Tibial nerve (tissue), 4 donors: ENCODE results near the gene ATXN7L1. TPM values are rescaled to one million over a fixed set of nuclear protein-coding genes. Genes with fewer than 3 reads are reported as not detected.

Experiments used
- DNase-seq, 2 donors: peaks; one replicate each; pipeline ENCODE4 v3.0.0-alpha.2; 2019; ENCODE audit warnings: low spot score in 2 of 2
- H3K27ac ChIP-seq, 4 donors: fragments of 200-600 bp; sonication (generic) in 3 of 4; one replicate each; pipeline ENCODE4 v1.5.1; 2017 to 2019; ENCODE audit warnings: mild to moderate bottlenecking in 1 of 4
- H3K27me3 ChIP-seq, 2 donors: fragments of 200-600 bp; sonication (generic) in 1 of 2; one replicate each; pipeline versions ENCODE4 v1.5.1 to v1.6.0; 2017 to 2019
- H3K36me3 ChIP-seq, 3 donors: fragments of 200-600 bp; sonication (generic); one replicate each; pipeline ENCODE4 v1.5.1; 2018 to 2019
- H3K4me1 ChIP-seq, 4 donors: fragments of 200-600 bp; sonication (generic) in 3 of 4; one replicate each; pipeline ENCODE4 v1.5.1; 2017 to 2019
- H3K4me3 ChIP-seq, 4 donors: fragments of 200-600 bp; sonication (generic) in 3 of 4; one replicate each; pipeline ENCODE4 v1.5.1; 2017 to 2019; ENCODE audit warnings: mild to moderate bottlenecking in 1 of 4, moderate library complexity in 1 of 4
- H3K9me3 ChIP-seq, 4 donors: fragments of 200-600 bp; sonication (generic) in 3 of 4; one replicate each; pipeline ENCODE4 v1.5.1; 2017 to 2019
- EP300 ChIP-seq, 2 donors: sonication (generic); formaldehyde crosslinking; IDR thresholded peaks; one replicate each; pipeline ENCODE4 v1.6.1; 2017; ENCODE audit warnings: antibody characterized with exemption in 2 of 2, mild to moderate bottlenecking in 1 of 2
- POLR2A ChIP-seq, 2 donors: fragments of 450-650 bp; IDR thresholded peaks; one replicate each; pipeline ENCODE4 v1.6.1; 2017; ENCODE audit warnings: antibody characterized with exemption in 2 of 2, mild to moderate bottlenecking in 2 of 2, moderate library complexity in 2 of 2
- WGBS, 2 donors: methylation state at CpG; one replicate each; pipeline ENCODE4 v1.1.5; 2018; 5-methylcytosine and 5-hydroxymethylcytosine counted together
- total RNA-seq, 4 donors: library from RNA; depleted of rRNA; stranded (reverse); fragments of >200 nt; gene quantifications; one replicate each; pipeline ENCODE4 v1.1.0, GENCODE V29; 2016
- TF ChIP-seq, protein P1 (sequence below), 5 experiments: fragments of 200-600 bp in 3 of 5; fragments of 450-650 bp in 2 of 5; sonication (generic) in 3 of 5; IDR thresholded peaks; one replicate each; pipeline ENCODE4 v1.5.1; 2016 to 2019; ENCODE audit warnings: antibody characterized with exemption in 5 of 5, mild to moderate bottlenecking in 3 of 5, moderate library complexity in 2 of 5

ATXN7L1 gene
- total RNA-seq, 4 donors from 2014 or later, result 14.6 to 22.5 (median 19.1) TPM

DNA sequence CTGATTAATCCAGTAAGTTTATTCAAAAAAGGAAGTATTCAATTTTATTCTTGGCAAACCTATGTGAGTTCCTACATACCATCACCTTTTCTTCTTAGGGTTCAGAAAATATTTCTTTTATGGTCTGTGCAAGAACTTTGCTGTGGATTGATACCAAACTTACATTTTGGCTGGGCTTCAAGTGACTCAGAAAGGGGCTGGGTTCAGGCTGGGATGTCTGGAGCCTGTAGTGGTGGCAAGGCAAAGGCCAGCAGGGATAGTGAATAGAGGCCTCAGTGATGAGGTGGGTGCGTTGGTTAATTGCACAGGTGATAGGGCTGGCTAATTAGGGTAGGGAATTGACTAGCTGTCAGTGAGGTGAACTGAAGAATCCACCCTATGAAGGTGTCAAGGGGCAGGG lies 40.2 kb upstream of the ATXN7L1 start:
- WGBS, 2 donors, result 75 to 83% methylated on average over 1 of the region's 1 CpG
- H3K4me3 ChIP-seq, result no peak overlapping the region
- no peaks in the 10 kb centered on the region for H3K27me3 ChIP-seq
- H3K36me3 ChIP-seq, result peaks cover 0 to 30% (median 0%) of the 10 kb centered on the region in 3 donors
- no peak for DNase-seq
- H3K9me3 ChIP-seq, result no peaks in the 10 kb centered on the region
- H3K27ac ChIP-seq, result no peak overlapping the region
- TF ChIP-seq, protein P1, sequence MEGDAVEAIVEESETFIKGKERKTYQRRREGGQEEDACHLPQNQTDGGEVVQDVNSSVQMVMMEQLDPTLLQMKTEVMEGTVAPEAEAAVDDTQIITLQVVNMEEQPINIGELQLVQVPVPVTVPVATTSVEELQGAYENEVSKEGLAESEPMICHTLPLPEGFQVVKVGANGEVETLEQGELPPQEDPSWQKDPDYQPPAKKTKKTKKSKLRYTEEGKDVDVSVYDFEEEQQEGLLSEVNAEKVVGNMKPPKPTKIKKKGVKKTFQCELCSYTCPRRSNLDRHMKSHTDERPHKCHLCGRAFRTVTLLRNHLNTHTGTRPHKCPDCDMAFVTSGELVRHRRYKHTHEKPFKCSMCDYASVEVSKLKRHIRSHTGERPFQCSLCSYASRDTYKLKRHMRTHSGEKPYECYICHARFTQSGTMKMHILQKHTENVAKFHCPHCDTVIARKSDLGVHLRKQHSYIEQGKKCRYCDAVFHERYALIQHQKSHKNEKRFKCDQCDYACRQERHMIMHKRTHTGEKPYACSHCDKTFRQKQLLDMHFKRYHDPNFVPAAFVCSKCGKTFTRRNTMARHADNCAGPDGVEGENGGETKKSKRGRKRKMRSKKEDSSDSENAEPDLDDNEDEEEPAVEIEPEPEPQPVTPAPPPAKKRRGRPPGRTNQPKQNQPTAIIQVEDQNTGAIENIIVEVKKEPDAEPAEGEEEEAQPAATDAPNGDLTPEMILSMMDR (IDR thresholded peaks at IDR 0.05), result no peak
- no peak for TF ChIP-seq POLR2A (IDR thresholded peaks at IDR 0.05)
- TF ChIP-seq EP300 (IDR thresholded peaks at IDR 0.05), result no peak
- no peaks in the 10 kb centered on the region for H3K4me1 ChIP-seq

DNA sequence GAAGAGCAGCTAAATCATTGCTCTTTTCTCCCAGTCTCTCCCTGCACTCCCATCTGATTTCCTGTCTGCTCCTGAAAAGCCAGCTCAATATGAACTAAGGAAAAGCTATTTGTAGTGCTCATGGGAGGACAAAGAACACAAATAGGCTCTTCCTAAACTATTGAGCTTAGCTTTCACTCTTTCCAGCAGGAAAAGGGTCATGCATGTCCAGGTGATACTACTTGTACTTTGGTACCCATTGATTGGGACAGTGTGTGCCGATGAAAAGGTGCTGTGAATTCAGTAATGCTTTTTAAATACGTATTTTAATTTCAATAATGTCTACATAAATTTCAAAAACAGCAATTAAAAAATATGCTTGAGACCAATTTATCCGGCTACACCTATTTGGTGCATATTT lies 37.5 kb upstream of the ATXN7L1 start:
- 81 to 96% methylated on average over 3 of the region's 3 CpGs for WGBS, 2 donors
- H3K36me3 ChIP-seq, result peaks cover 0 to 37% (median 0%) of the 10 kb centered on the region in 3 donors

GRCh38 chr7:105911961-105912575 lies 35.7 kb upstream of the ATXN7L1 start:
- Histone ChIP-seq H3K27me3 (no peaks in the 10 kb centered on the region), H3K4me3 (no peak overlapping the region), H3K27ac (no peak overlapping the region), H3K9me3 (peaks cover 0 to 7% (median 0%) of the 10 kb centered on the region in 4 donors), H3K36me3 (peaks cover 0 to 28% (median 0%) of the 10 kb centered on the region in 3 donors), H3K4me1 (no peaks in the 10 kb centered on the region)
- WGBS, 2 donors, result 90 to 92% methylated on average over 4 of the region's 4 CpGs
- no peak for DNase-seq
- TF ChIP-seq, protein P1 (IDR thresholded peaks at IDR 0.05), result no peak
- TF ChIP-seq EP300 (IDR thresholded peaks at IDR 0.05), result no peak
- no peak for TF ChIP-seq POLR2A (IDR thresholded peaks at IDR 0.05)

More for the DNA sequence above, 37.5 kb upstream of the ATXN7L1 start:
- DNase-seq, result no peak
- Histone ChIP-seq H3K4me3 (no peak overlapping the region), H3K27ac (no peak overlapping the region), H3K27me3 (no peaks in the 10 kb centered on the region), H3K4me1 (no peaks in the 10 kb centered on the region), H3K9me3 (peaks cover 0 to 7% (median 0%) of the 10 kb centered on the region in 4 donors)
- TF ChIP-seq EP300 (IDR thresholded peaks at IDR 0.05) (no peak), POLR2A (IDR thresholded peaks at IDR 0.05) (no peak)
- TF ChIP-seq, protein P1 (IDR thresholded peaks at IDR 0.05), result no peak

DNA sequence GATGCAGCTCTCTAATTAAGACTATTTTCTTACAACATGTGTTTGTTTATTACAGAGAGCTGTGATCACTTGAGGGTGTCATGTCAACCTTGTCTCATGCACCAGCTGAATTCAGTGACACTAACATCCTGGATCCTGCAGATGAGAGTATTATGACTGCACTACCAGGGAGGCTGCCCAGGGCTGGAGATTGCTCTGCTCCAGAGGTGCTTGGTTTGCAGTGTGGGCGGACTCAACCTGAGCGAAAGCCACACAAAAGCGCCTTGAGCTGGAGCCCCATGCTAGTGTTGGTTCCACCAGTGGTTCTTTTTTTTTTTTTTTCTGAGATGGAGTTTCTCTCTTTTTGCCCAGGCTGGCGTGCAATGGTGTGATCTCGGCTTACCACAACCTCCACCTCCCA lies 33.8 kb upstream of the ATXN7L1 start:
- 98 to 99% methylated on average over 5 of the region's 5 CpGs for WGBS, 2 donors
- Histone ChIP-seq H3K4me1 (no peaks in the 10 kb centered on the region), H3K36me3 (peaks cover 0 to 23% (median 0%) of the 10 kb centered on the region in 3 donors), H3K4me3 (no peak overlapping the region), H3K9me3 (peaks cover 0 to 7% (median 0%) of the 10 kb centered on the region in 4 donors), H3K27ac (no peak overlapping the region), H3K27me3 (no peaks in the 10 kb centered on the region)
- no peak for DNase-seq
- no peak for TF ChIP-seq POLR2A (IDR thresholded peaks at IDR 0.05)

- Histone ChIP-seq H3K9me3 (peaks cover 0 to 7% (median 0%) of the 10 kb centered on the region in 4 donors), H3K27ac (no peak overlapping the region), H3K27me3 (no peaks in the 10 kb centered on the region), H3K4me3 (no peak overlapping the region), H3K4me1 (no peaks in the 10 kb centered on the region), H3K36me3 (peaks cover 0 to 23% (median 0%) of the 10 kb centered on the region in 3 donors)
- DNase-seq, result no peak
- TF ChIP-seq, protein P1 (IDR thresholded peaks at IDR 0.05), result no peak
- TF ChIP-seq EP300 (IDR thresholded peaks at IDR 0.05) (no peak), POLR2A (IDR thresholded peaks at IDR 0.05) (no peak)
- 94 to 96% methylated on average over 7 of the region's 7 CpGs for WGBS, 2 donors
These were observed 33.3 kb upstream of the ATXN7L1 start for GRCh38 chr7:105909742-105910141.
